HepG2 (cell line): ENCODE data around the gene NEK6. TPM values are rescaled to one million over a fixed set of nuclear protein-coding genes. Genes with fewer than 3 reads are reported as not detected.

Source experiments
- CCDC6 ChIP-seq: sonication (generic); formaldehyde crosslinking; IDR thresholded peaks from 2 replicates; pipeline ENCODE4 v1.8.1; 2022; ENCODE audit warnings: mild to moderate bottlenecking, missing genetic modification reagents, moderate library complexity
- CEBPB ChIP-seq: IDR thresholded peaks from 2 replicates; pipeline ENCODE4 v1.6.1; 2011; ENCODE audit warnings: low read depth, low read length, improper control_type of control experiment, borderline replicate concordance
- ERF ChIP-seq: IDR thresholded peaks from 2 replicates; pipeline ENCODE4 v1.6.1; 2018; ENCODE audit warnings: missing biosample characterization, missing genetic modification reagents
- FOXA1 ChIP-seq, 2 experiments: fragments of 450-650 bp in 1 of 2; sonication (generic) in 1 of 2; formaldehyde crosslinking in 1 of 2; IDR thresholded peaks; 2 replicates each; pipeline versions ENCODE4 v1.4.0 to v1.6.1; 2016 to 2020; ENCODE audit warnings: missing genetic modification reagents in 1 of 2
- JARID2 ChIP-seq: sonication (generic); formaldehyde crosslinking; IDR thresholded peaks from 2 replicates; pipeline ENCODE4 v1.8.1; 2023; ENCODE audit warnings: missing genetic modification reagents, inconsistent platforms; ENCODE audit not compliant: insufficient replicate concordance
- MLXIP ChIP-seq: sonication (generic); formaldehyde crosslinking; IDR thresholded peaks from 2 replicates; pipeline ENCODE4 v1.9.0; 2021; ENCODE audit warnings: missing genetic modification reagents, borderline replicate concordance
- MTA1 ChIP-seq: sonication (generic); formaldehyde crosslinking; IDR thresholded peaks from 2 replicates; pipeline ENCODE4 v1.4.0; 2020; ENCODE audit warnings: missing genetic modification reagents, mild to moderate bottlenecking, borderline replicate concordance
- MYC ChIP-seq: sonication (generic); formaldehyde crosslinking; IDR thresholded peaks from 2 replicates; pipeline ENCODE4 v1.9.0; 2021; ENCODE audit warnings: missing genetic modification reagents, borderline replicate concordance
- NRL ChIP-seq: sonication (generic); formaldehyde crosslinking; IDR thresholded peaks from 2 replicates; pipeline ENCODE4 v1.5.0; 2020; ENCODE audit warnings: missing genetic modification reagents, mild to moderate bottlenecking, moderate library complexity, borderline replicate concordance
- PHF20 ChIP-seq: sonication (generic); formaldehyde crosslinking; IDR thresholded peaks from 2 replicates; pipeline ENCODE4 v1.5.0; 2020; ENCODE audit warnings: mild to moderate bottlenecking, missing genetic modification reagents
- SRF ChIP-seq: IDR thresholded peaks from 2 replicates; pipeline ENCODE4 v1.6.1; 2011; ENCODE audit warnings: mild to moderate bottlenecking, low read depth, low read length, moderate library complexity
- TFE3 ChIP-seq: IDR thresholded peaks from 2 replicates; pipeline ENCODE4 v1.6.1; 2016
- TSC22D2 ChIP-seq: sonication (generic); formaldehyde crosslinking; IDR thresholded peaks from 2 replicates; pipeline ENCODE4 v1.5.1; 2020; ENCODE audit warnings: missing genetic modification reagents, mild to moderate bottlenecking, borderline replicate concordance
- ZFX ChIP-seq: sonication (generic); formaldehyde crosslinking; IDR thresholded peaks from 2 replicates; pipeline ENCODE4 v1.4.0; 2020; ENCODE audit warnings: mild to moderate bottlenecking, low read depth, missing genetic modification reagents, moderate library complexity
- ZNF484 ChIP-seq: sonication (generic); formaldehyde crosslinking; IDR thresholded peaks from 2 replicates; pipeline ENCODE4 v1.5.1; 2020; ENCODE audit warnings: mild to moderate bottlenecking, low read depth, missing genetic modification reagents, borderline replicate concordance
- ZNF563 ChIP-seq: sonication (generic); formaldehyde crosslinking; IDR thresholded peaks from 2 replicates; pipeline ENCODE4 v1.8.0; 2022; ENCODE audit warnings: mild to moderate bottlenecking, moderate library complexity, missing genetic modification reagents
- ZNF75D ChIP-seq: sonication (generic); formaldehyde crosslinking; IDR thresholded peaks from 2 replicates; pipeline ENCODE4 v1.8.1; 2023; ENCODE audit warnings: missing genetic modification reagents, mild to moderate bottlenecking, borderline replicate concordance
- polyA plus RNA-seq, 8 experiments: library from polyadenylated mRNA; depleted of rRNA in 3 of 8; stranded (reverse) in 7 of 8; unstranded in 1 of 8; fragments of >200 nt; fragmentation: Illumina TruSeq in 4 of 8; extraction: Trizol in 4 of 8; gene quantifications; 2 replicates each; pipeline versions ENCODE4 v1.2.1 to v1.2.3, GENCODE V29; 2011 to 2016; ENCODE audit warnings: low read depth in 4 of 8, missing spikeins in 1 of 8, mixed read lengths in 1 of 8; ENCODE audit not compliant: insufficient read depth in 1 of 8
- total RNA-seq, 5 experiments: library from RNA; depleted of rRNA; stranded (reverse); fragments of >200 nt; fragmentation: Illumina TruSeq; extraction: Trizol; gene quantifications; 2 replicates each; pipeline ENCODE4 v1.2.3, GENCODE V29; 2016; ENCODE audit warnings: low read depth in 1 of 5
- TF ChIP-seq, protein P1 (sequence below): IDR thresholded peaks from 2 replicates; pipeline ENCODE4 v1.6.1; 2012; ENCODE audit warnings: low read length, improper control_type of control experiment
- TF ChIP-seq, protein P2 (sequence below): sonication (generic); formaldehyde crosslinking; IDR thresholded peaks from 2 replicates; pipeline ENCODE4 v1.4.0; 2020; ENCODE audit warnings: missing genetic modification reagents
- TF ChIP-seq, protein P3 (sequence below): IDR thresholded peaks from 2 replicates; pipeline ENCODE4 v1.6.1; 2016; ENCODE audit warnings: missing genetic modification reagents, missing compliant biosample characterization

NEK6 gene
- total and polyA plus RNA-seq, 2 of the 13 experiments (the other 11 are each of a cell fraction or from before 2014, with no cell fraction given): 30.4 to 119 TPM

DNA sequence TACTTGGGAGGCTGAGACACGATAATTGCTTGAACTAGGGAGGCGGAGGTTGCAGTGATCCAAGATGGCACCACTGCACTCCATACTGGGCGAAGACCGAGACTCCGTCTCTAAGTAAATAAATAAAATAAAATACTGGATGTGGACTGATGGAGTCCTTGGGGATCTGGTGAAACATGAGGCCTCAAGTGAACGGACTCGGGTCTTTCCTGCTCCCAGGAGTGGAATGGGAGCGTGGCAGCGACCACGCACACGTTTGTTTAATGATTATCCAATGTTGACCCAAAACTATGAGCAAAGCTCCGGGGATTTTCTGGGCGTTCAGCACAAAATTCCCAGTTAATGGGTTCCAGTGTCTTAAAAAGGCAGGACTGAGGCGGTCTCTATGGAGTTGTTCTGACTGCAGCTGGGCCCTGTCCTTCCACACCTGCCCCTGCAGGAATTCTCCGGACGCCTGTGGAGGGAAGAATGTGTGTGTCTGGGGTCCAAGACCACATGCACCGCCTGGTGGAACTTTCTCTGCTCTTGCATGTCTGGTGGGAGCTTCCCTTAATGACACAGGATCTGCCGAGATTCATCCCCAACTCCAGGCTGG lies 26.6 kb downstream of the NEK6 start (continued):
- TF ChIP-seq, protein P1, sequence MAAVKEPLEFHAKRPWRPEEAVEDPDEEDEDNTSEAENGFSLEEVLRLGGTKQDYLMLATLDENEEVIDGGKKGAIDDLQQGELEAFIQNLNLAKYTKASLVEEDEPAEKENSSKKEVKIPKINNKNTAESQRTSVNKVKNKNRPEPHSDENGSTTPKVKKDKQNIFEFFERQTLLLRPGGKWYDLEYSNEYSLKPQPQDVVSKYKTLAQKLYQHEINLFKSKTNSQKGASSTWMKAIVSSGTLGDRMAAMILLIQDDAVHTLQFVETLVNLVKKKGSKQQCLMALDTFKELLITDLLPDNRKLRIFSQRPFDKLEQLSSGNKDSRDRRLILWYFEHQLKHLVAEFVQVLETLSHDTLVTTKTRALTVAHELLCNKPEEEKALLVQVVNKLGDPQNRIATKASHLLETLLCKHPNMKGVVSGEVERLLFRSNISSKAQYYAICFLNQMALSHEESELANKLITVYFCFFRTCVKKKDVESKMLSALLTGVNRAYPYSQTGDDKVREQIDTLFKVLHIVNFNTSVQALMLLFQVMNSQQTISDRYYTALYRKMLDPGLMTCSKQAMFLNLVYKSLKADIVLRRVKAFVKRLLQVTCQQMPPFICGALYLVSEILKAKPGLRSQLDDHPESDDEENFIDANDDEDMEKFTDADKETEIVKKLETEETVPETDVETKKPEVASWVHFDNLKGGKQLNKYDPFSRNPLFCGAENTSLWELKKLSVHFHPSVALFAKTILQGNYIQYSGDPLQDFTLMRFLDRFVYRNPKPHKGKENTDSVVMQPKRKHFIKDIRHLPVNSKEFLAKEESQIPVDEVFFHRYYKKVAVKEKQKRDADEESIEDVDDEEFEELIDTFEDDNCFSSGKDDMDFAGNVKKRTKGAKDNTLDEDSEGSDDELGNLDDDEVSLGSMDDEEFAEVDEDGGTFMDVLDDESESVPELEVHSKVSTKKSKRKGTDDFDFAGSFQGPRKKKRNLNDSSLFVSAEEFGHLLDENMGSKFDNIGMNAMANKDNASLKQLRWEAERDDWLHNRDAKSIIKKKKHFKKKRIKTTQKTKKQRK: no peak
- TF ChIP-seq ZFX (CRISPR knock-in tag) (peak; percentile 68), SRF (no peak), ZNF563 (CRISPR knock-in tag) (0 out of 2 replicates have a peak, but pooled peaks have one; percentile 30), MTA1 (CRISPR knock-in tag) (no peak), ERF (CRISPR knock-in tag) (no peak; the same call in 1 of the 2 replicates), JARID2 (CRISPR knock-in tag) (no peak), NRL (CRISPR knock-in tag) (no peak), TFE3 (CRISPR knock-in tag) (0 out of 2 replicates have a peak, but pooled peaks have one; percentile 29), ZNF75D (no peak), TSC22D2 (CRISPR knock-in tag) (no peak), MLXIP (CRISPR knock-in tag) (no peak), PHF20 (CRISPR knock-in tag) (no peak), MYC (CRISPR knock-in tag) (peak; percentile 66), CEBPB (no peak), CCDC6 (CRISPR knock-in tag) (no peak), ZNF484 (CRISPR knock-in tag) (no peak), FOXA1 (IDR thresholded peaks at IDR 0.05) (0 out of 2 replicates have a peak, but pooled peaks have one; percentile 23), FOXA1 (CRISPR knock-in tag; IDR thresholded peaks at IDR 0.05) (peak; percentile 81)
- TF ChIP-seq, protein P2, sequence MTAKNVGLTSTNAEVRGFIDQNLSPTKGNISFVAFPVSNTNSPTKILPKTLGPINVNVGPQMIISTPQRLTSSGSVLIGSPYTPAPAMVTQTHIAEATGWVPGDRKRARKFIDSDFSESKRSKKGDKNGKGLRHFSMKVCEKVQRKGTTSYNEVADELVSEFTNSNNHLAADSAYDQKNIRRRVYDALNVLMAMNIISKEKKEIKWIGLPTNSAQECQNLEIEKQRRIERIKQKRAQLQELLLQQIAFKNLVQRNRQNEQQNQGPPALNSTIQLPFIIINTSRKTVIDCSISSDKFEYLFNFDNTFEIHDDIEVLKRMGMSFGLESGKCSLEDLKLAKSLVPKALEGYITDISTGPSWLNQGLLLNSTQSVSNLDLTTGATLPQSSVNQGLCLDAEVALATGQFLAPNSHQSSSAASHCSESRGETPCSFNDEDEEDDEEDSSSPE (CRISPR knock-in tag): peak; percentile 63
- TF ChIP-seq, protein P3, sequence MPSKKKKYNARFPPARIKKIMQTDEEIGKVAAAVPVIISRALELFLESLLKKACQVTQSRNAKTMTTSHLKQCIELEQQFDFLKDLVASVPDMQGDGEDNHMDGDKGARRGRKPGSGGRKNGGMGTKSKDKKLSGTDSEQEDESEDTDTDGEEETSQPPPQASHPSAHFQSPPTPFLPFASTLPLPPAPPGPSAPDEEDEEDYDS (CRISPR knock-in tag): peak; percentile 87
